Tibial artery (tissue), 4 donors: ENCODE measurements around the gene RPL11.

Source experiments
- DNase-seq, 2 donors: peaks; one replicate each; pipeline ENCODE4 v3.0.0-alpha.2; 2019
- H3K27ac ChIP-seq, 2 donors: fragments of 200-600 bp; sonication (generic) in 1 of 2; 1 replicate in 1 of 2; 2 replicates in 1 of 2; pipeline ENCODE4 v1.5.1; 2018 to 2019; ENCODE audit warnings: mild to moderate bottlenecking in 1 of 2
- H3K27me3 ChIP-seq, 2 donors: fragments of 200-600 bp; sonication (generic) in 1 of 2; one replicate each; pipeline versions ENCODE4 v1.5.1 to v1.6.0; 2016 to 2019
- H3K36me3 ChIP-seq, 3 donors: fragments of 200-600 bp; sonication (generic) in 2 of 3; one replicate each; pipeline ENCODE4 v1.5.1; 2016 to 2019; ENCODE audit warnings: mild to moderate bottlenecking in 2 of 3
- H3K4me1 ChIP-seq, 4 donors: fragments of 200-600 bp; sonication (generic) in 2 of 4; 1 replicate in 3 of 4; 2 replicates in 1 of 4; pipeline ENCODE4 v1.5.1; 2016 to 2019
- H3K4me3 ChIP-seq, 2 donors: fragments of 200-600 bp; sonication (generic) in 1 of 2; 1 replicate in 1 of 2; 2 replicates in 1 of 2; pipeline ENCODE4 v1.5.1; 2018 to 2019; ENCODE audit warnings: mild to moderate bottlenecking in 2 of 2
- H3K9me3 ChIP-seq, 3 donors: fragments of 200-600 bp; sonication (generic) in 1 of 3; one replicate each; pipeline ENCODE4 v1.5.1; 2016 to 2019
- CTCF ChIP-seq, 2 experiments: fragments of 200-600 bp in 1 of 2; fragments of 450-650 bp in 1 of 2; IDR thresholded peaks; one replicate each; pipeline ENCODE4 v1.5.1; 2017 to 2019; ENCODE audit warnings: antibody characterized with exemption in 2 of 2, mild to moderate bottlenecking in 1 of 2, moderate library complexity in 1 of 2
- intact Hi-C: fragments of 100-400 bp; cut with DNase I; formaldehyde crosslinking; loops from one replicate; pipeline ENCODE4 v1.15.0; 2023; ENCODE audit warnings: low total_unique reads

The RPL11 gene

GRCh38 chr1:23691499-23692307 lies at the start of gene RPL11:
Gene RPL11 (plus strand): TSS chr1:23691806. CDS start chr1:23691824, 18 bp downstream.
- peaks cover 0 to 45% (median 31%) of the 10 kb centered on the region in 4 donors for H3K4me1 ChIP-seq
- TF ChIP-seq CTCF (IDR thresholded peaks at IDR 0.05): peak; percentile 80 to 93
- intact Hi-C loops: no loop called here
- H3K27ac ChIP-seq: peak within 1 kb of the TSS; percentile 84 to 87
- H3K9me3 ChIP-seq: no peaks in the 10 kb centered on the region
- peak within 1 kb of the TSS; percentile 69 to 86 for H3K4me3 ChIP-seq
- H3K27me3 ChIP-seq: no peaks in the 10 kb centered on the region
- H3K36me3 ChIP-seq: peaks cover 36 to 39% (median 38%) of the 10 kb centered on the region in 3 donors
- DNase-seq: peak; percentile 95 to 96

GRCh38 chr1:23643736-23644554 lies 47.7 kb upstream of the RPL11 start:
- Histone ChIP-seq H3K27me3 (no peaks in the 10 kb centered on the region), H3K9me3 (no peaks in the 10 kb centered on the region), H3K4me1 (no peaks in the 10 kb centered on the region), H3K36me3 (no peaks in the 10 kb centered on the region), H3K4me3 (no peak overlapping the region), H3K27ac (no peak overlapping the region)
- no peak for DNase-seq
- intact Hi-C loops: no loop called here
- TF ChIP-seq CTCF (IDR thresholded peaks at IDR 0.05): no peak

- H3K4me3 ChIP-seq: no peak overlapping the region
- no peak overlapping the region for H3K27ac ChIP-seq
- no peaks in the 10 kb centered on the region for H3K27me3 ChIP-seq
- TF ChIP-seq CTCF (IDR thresholded peaks at IDR 0.05): no peak
- no peaks in the 10 kb centered on the region for H3K36me3 ChIP-seq
- H3K9me3 ChIP-seq: no peaks in the 10 kb centered on the region
- intact Hi-C loops: no loop called here
- H3K4me1 ChIP-seq: no peaks in the 10 kb centered on the region
- no peak for DNase-seq
These were observed 47.1 kb upstream of the RPL11 start for GRCh38 chr1:23644555-23644866.

GRCh38 chr1:23645338-23645737 lies 46.3 kb upstream of the RPL11 start:
- no peak for TF ChIP-seq CTCF (IDR thresholded peaks at IDR 0.05)
- H3K4me1 ChIP-seq: no peaks in the 10 kb centered on the region
- no peaks in the 10 kb centered on the region for H3K27me3 ChIP-seq
- intact Hi-C loops: no loop called here
- no peak for DNase-seq
- H3K36me3 ChIP-seq: no peaks in the 10 kb centered on the region
- H3K9me3 ChIP-seq: no peaks in the 10 kb centered on the region
- no peak overlapping the region for H3K4me3 ChIP-seq
- no peak overlapping the region for H3K27ac ChIP-seq

- no peak overlapping the region for H3K27ac ChIP-seq
- no peaks in the 10 kb centered on the region for H3K9me3 ChIP-seq
- no peak for DNase-seq
- H3K36me3 ChIP-seq: no peaks in the 10 kb centered on the region
- intact Hi-C loops: no loop called here
- no peaks in the 10 kb centered on the region for H3K27me3 ChIP-seq
- no peak overlapping the region for H3K4me3 ChIP-seq
- TF ChIP-seq CTCF (IDR thresholded peaks at IDR 0.05): no peak
- no peaks in the 10 kb centered on the region for H3K4me1 ChIP-seq
These were observed 45.5 kb upstream of the RPL11 start for GRCh38 chr1:23646091-23646490.
